IMR-90 (cell line): ENCODE results near the gene IRF4. TPM values are rescaled to one million over a fixed set of nuclear protein-coding genes. Genes with fewer than 3 reads are reported as not detected.

Experiments used
- ATAC-seq: fragments of 200-7000 bp; cut with Tn5 transposase; 2 replicates; pipeline ENCODE4 v1.9.1; 2020; ENCODE audit warnings: low read depth, mild to moderate bottlenecking, moderate library complexity
- BruUV-seq: library from RNA; stranded (reverse); fragments of 400-500 nt; replicated peaks from 2 replicates; lab custom pipeline; 2021; lab: Mats Ljungman, UMichigan
- CTCF ChIA-PET: fragments of 300-600 bp; formaldehyde crosslinking; extraction: SDS; loops from one replicate; lab custom pipeline; 2021; ENCODE audit warnings: antibody characterized with exemption; lab: Yijun Ruan, JAX
- POLR2A ChIA-PET: fragments of 300-600 bp; sonication (Branson Sonifier 250); formaldehyde crosslinking; loops from one replicate; lab custom pipeline; 2022; ENCODE audit warnings: antibody characterized with exemption; ENCODE audit not compliant: unreplicated experiment; lab: Charles Lee
- DNase-seq: peaks from one replicate; pipeline ENCODE4 v3.0.0; 2013
- H2AFZ ChIP-seq: replicated peaks from 2 replicates; pipeline ENCODE3; 2013; ENCODE audit warnings: low read length, mild to moderate bottlenecking; ENCODE audit not compliant: poor library complexity
- H2AK5ac ChIP-seq: 2 replicates; pipeline ENCODE4 v1.6.1; 2013; ENCODE audit warnings: low read depth, low read length, inconsistent platforms
- H2AK9ac ChIP-seq: replicated peaks from 2 replicates; pipeline ENCODE3; 2013; ENCODE audit warnings: mild to moderate bottlenecking, low read depth, low read length, moderate library complexity; ENCODE audit not compliant: poor library complexity
- H2BK120ac ChIP-seq: 2 replicates; pipeline ENCODE4 v1.6.1; 2013; ENCODE audit warnings: low read depth, low read length, inconsistent platforms
- H2BK15ac ChIP-seq: 3 replicates; pipeline ENCODE4 v1.6.1; 2013; ENCODE audit warnings: low read depth, low read length, inconsistent platforms
- H2BK20ac ChIP-seq: 2 replicates; pipeline ENCODE4 v1.6.1; 2013; ENCODE audit warnings: low read depth, mild to moderate bottlenecking, inconsistent platforms, low read length, moderate library complexity
- H2BK5ac ChIP-seq: 2 replicates; pipeline ENCODE4 v1.6.1; 2013; ENCODE audit warnings: mild to moderate bottlenecking, low read depth, low read length, inconsistent platforms; ENCODE audit not compliant: poor library complexity, severe bottlenecking
- H3K14ac ChIP-seq: replicated peaks from 2 replicates; pipeline ENCODE4 v1.6.1; 2013; ENCODE audit warnings: low read depth, low read length, inconsistent platforms
- H3K18ac ChIP-seq: 2 replicates; pipeline ENCODE4 v1.6.1; 2013; ENCODE audit warnings: low read depth, low read length, control low read depth
- H3K23ac ChIP-seq: 2 replicates; pipeline ENCODE4 v1.6.1; 2013; ENCODE audit warnings: low read depth, low read length, inconsistent platforms
- H3K27ac ChIP-seq: 2 replicates; pipeline ENCODE4 v1.5.1; 2013; ENCODE audit warnings: mild to moderate bottlenecking, control low read depth, low read length; ENCODE audit not compliant: insufficient read depth
- H3K27me3 ChIP-seq: 2 replicates; pipeline ENCODE4 v1.6.1; 2013; ENCODE audit warnings: low read length; ENCODE audit not compliant: control insufficient read depth, insufficient read depth
- H3K36me3 ChIP-seq: 2 replicates; pipeline ENCODE4 v1.6.1; 2013; ENCODE audit warnings: low read length, mixed read lengths; ENCODE audit not compliant: control insufficient read depth, insufficient read depth
- H3K4ac ChIP-seq: 2 replicates; pipeline ENCODE4 v1.6.1; 2013; ENCODE audit warnings: low read depth, low read length, inconsistent platforms
- H3K4me1 ChIP-seq: 2 replicates; pipeline ENCODE4 v1.6.1; 2013; ENCODE audit warnings: low read length, mixed read lengths; ENCODE audit not compliant: control insufficient read depth, insufficient read depth
- H3K4me2 ChIP-seq: 2 replicates; pipeline ENCODE4 v1.6.1; 2013; ENCODE audit warnings: low read depth, mild to moderate bottlenecking, control low read depth, low read length, moderate library complexity
- H3K4me3 ChIP-seq: 2 replicates; pipeline ENCODE4 v1.5.1; 2013; ENCODE audit warnings: low read depth, mild to moderate bottlenecking, control low read depth, low read length, moderate library complexity; ENCODE audit not compliant: insufficient read depth
- H3K56ac ChIP-seq: 2 replicates; pipeline ENCODE4 v1.6.1; 2013; ENCODE audit warnings: low read length, inconsistent platforms; ENCODE audit not compliant: insufficient read depth; ENCODE audit errors: extremely low read depth
- H3K79me1 ChIP-seq, 2 experiments: 2 replicates each; pipeline ENCODE4 v1.6.1; 2013; ENCODE audit warnings: low read length in 2 of 2, inconsistent platforms in 1 of 2, low read depth in 1 of 2
- H3K9ac ChIP-seq: 2 replicates; pipeline ENCODE4 v1.6.1; 2013; ENCODE audit warnings: low read depth, low read length, control low read depth
- H3K9me1 ChIP-seq: 2 replicates; pipeline ENCODE4 v1.6.1; 2013; ENCODE audit warnings: low read length, inconsistent platforms; ENCODE audit not compliant: insufficient read depth
- H3K9me3 ChIP-seq: 2 replicates; pipeline ENCODE4 v1.6.1; 2013; ENCODE audit warnings: low read length; ENCODE audit not compliant: control insufficient read depth, insufficient read depth
- H4K20me1 ChIP-seq: 2 replicates; pipeline ENCODE4 v1.6.1; 2013; ENCODE audit warnings: low read length, inconsistent platforms; ENCODE audit not compliant: insufficient read depth
- H4K5ac ChIP-seq: 2 replicates; pipeline ENCODE4 v1.6.1; 2013; ENCODE audit warnings: mild to moderate bottlenecking, low read depth, low read length, control low read depth
- H4K8ac ChIP-seq, 2 experiments: 2 replicates each; pipeline ENCODE4 v1.6.1; 2013; ENCODE audit warnings: low read depth in 2 of 2, low read length in 2 of 2, control low read depth in 1 of 2, inconsistent platforms in 1 of 2
- H4K91ac ChIP-seq: 2 replicates; pipeline ENCODE4 v1.6.1; 2013; ENCODE audit warnings: low read depth, low read length, inconsistent platforms; ENCODE audit not compliant: insufficient read depth
- CEBPB ChIP-seq: IDR thresholded peaks from 2 replicates; pipeline ENCODE4 v1.6.1; 2012; ENCODE audit warnings: low read depth, low read length, improper control_type of control experiment
- MXI1 ChIP-seq: IDR thresholded peaks from 2 replicates; pipeline ENCODE4 v1.6.1; 2012; ENCODE audit warnings: low read depth, mild to moderate bottlenecking, low read length, moderate library complexity, borderline replicate concordance
- RAD21 ChIP-seq: IDR thresholded peaks from 2 replicates; pipeline ENCODE4 v1.6.1; 2012; ENCODE audit warnings: low read length, improper control_type of control experiment
- USF2 ChIP-seq: fragments of 150-350 bp; IDR thresholded peaks from 2 replicates; pipeline ENCODE4 v1.6.1; 2017; ENCODE audit warnings: mild to moderate bottlenecking, antibody characterized with exemption, low read length, low read depth
- WGBS, 2 experiments: methylation state at CpG; one replicate each; pipeline versions ENCODE4 v1.1.5 to v1.1.7; 2013; ENCODE audit warnings: missing lambda C conversion rate in 2 of 2; ENCODE audit not compliant: insufficient read length in 1 of 2; ENCODE audit errors: extremely low coverage in 2 of 2; 5-methylcytosine and 5-hydroxymethylcytosine counted together
- dilution Hi-C: fragments of 300-500 bp; cut with HindIII; formaldehyde crosslinking; loops from one replicate; pipeline ENCODE4 v1.14.3; 2018; ENCODE audit warnings: low sequenced_read_pairs; ENCODE audit not compliant: unreplicated experiment
- in situ Hi-C: fragments of 300-500 bp; cut with MboI; formaldehyde crosslinking; loops from 3 replicates; pipeline ENCODE4 v1.14.3; 2019; ENCODE audit warnings: low sequenced_read_pairs, inconsistent platforms, mixed read lengths
- intact Hi-C: fragments of 100-400 bp; cut with micrococcal nuclease; formaldehyde crosslinking; loops from 2 replicates; pipeline ENCODE4 v1.10.0; 2022
- polyA plus RNA-seq, 3 experiments: library from polyadenylated mRNA; depleted of rRNA; stranded (reverse); fragments of >200 nt; gene quantifications; 2 replicates each; pipeline ENCODE4 v1.2.3, GENCODE V29; 2012; ENCODE audit warnings: low replicate concordance in 1 of 3
- total RNA-seq: library from RNA; depleted of rRNA; stranded (reverse); fragments of >200 nt; gene quantifications from 2 replicates; pipeline ENCODE4 v1.2.3, GENCODE V29; 2012
- TF ChIP-seq, protein P1 (sequence below): fragments of 150-350 bp; IDR thresholded peaks from 2 replicates; pipeline ENCODE4 v1.6.1; 2016; ENCODE audit warnings: low read depth, mild to moderate bottlenecking, low read length, moderate library complexity, borderline replicate concordance

The IRF4 gene
- total and polyA plus RNA-seq, 2 of the 4 experiments (the other 2 are of a cell fraction): not detected

- BruUV-seq: no TSS peak
- H3K4me3 ChIP-seq: no peak overlapping the region
- H3K4me1 ChIP-seq: peaks cover 4% of the 10 kb centered on the region; the same call in 1 of the 2 replicates
- no peaks in the 10 kb centered on the region for H3K79me1 ChIP-seq
- H4K8ac ChIP-seq: no peak overlapping the region
- peaks cover 66% of the 10 kb centered on the region for H3K27me3 ChIP-seq
- no peak overlapping the region for H2BK15ac ChIP-seq
- no peak overlapping the region for H3K4ac ChIP-seq
- ChIA-PET POLR2A (no interaction called here), CTCF (no interaction called here)
- H2BK20ac ChIP-seq: no peak overlapping the region
- no peaks in the 10 kb centered on the region for H4K20me1 ChIP-seq
- no peak overlapping the region for H2BK120ac ChIP-seq
- no peak overlapping the region for H2BK5ac ChIP-seq
- no peak overlapping the region for H3K23ac ChIP-seq
- ATAC-seq (no peak), DNase-seq (no peak)
- no peak overlapping the region for H2AK9ac ChIP-seq
- TF ChIP-seq, protein P1, sequence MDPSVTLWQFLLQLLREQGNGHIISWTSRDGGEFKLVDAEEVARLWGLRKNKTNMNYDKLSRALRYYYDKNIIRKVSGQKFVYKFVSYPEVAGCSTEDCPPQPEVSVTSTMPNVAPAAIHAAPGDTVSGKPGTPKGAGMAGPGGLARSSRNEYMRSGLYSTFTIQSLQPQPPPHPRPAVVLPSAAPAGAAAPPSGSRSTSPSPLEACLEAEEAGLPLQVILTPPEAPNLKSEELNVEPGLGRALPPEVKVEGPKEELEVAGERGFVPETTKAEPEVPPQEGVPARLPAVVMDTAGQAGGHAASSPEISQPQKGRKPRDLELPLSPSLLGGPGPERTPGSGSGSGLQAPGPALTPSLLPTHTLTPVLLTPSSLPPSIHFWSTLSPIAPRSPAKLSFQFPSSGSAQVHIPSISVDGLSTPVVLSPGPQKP: no peak
- TF ChIP-seq CEBPB: peak; percentile 53
- no peak for TF ChIP-seq RAD21
- no peak for TF ChIP-seq MXI1
- TF ChIP-seq USF2: no peak
- no peak overlapping the region for H3K18ac ChIP-seq
- no peak overlapping the region for H4K5ac ChIP-seq
- no peaks in the 10 kb centered on the region for H3K36me3 ChIP-seq
- intact Hi-C loops: no loop called here
- no peaks in the 10 kb centered on the region for H3K9me1 ChIP-seq
- H3K9me3 ChIP-seq: no peaks in the 10 kb centered on the region
- WGBS, 2 experiments: no CpG with 5 or more reads among the region's 10 CpGs
- dilution Hi-C loops: no loop called here
- no peak overlapping the region for H2AK5ac ChIP-seq
- no peak overlapping the region for H3K9ac ChIP-seq
- no peak overlapping the region for H3K14ac ChIP-seq
- H2AFZ ChIP-seq: no peak overlapping the region
- H4K91ac ChIP-seq: no peak overlapping the region
- H3K27ac ChIP-seq: no peak overlapping the region
- no peak overlapping the region for H3K4me2 ChIP-seq
- in situ Hi-C loops: no loop called here
- no peak overlapping the region for H3K56ac ChIP-seq
These were observed 3.2 kb upstream of the IRF4 start for GRCh38 chr6:388202-388903.
